GM18520 (cell line): ENCODE data around the gene TNFRSF21.
"Not testable (repeated sequence)": the region's sequence is repeated elsewhere in the genome, so short reads cannot be mapped to it uniquely, and the experiment has no call there.

ENCODE experiments used
- ATAC-seq: cut with Tn5 transposase; IDR thresholded peaks from one replicate; pipeline ENCODE4 v1.9.1; 2021; ENCODE audit not compliant: unreplicated experiment

The TNFRSF21 gene

GRCh38 chr6:47323321-47323720, 13.6 kb upstream of the TNFRSF21 start:
- no peak for ATAC-seq

- no peak for ATAC-seq
These were observed 11.9 kb upstream of the TNFRSF21 start for GRCh38 chr6:47321577-47321976.

GRCh38 chr6:47319867-47320266, 10.2 kb upstream of the TNFRSF21 start:
- no peak for ATAC-seq

- ATAC-seq = no peak
These were observed 9.7 kb upstream of the TNFRSF21 start for GRCh38 chr6:47319382-47319781.

- ATAC-seq = no peak
These were observed 8.7 kb upstream of the TNFRSF21 start for GRCh38 chr6:47318236-47318989.

- ATAC-seq = not testable (repeated sequence)
These were observed 5.5 kb upstream of the TNFRSF21 start for GRCh38 chr6:47315181-47315580.

- ATAC-seq = peak; percentile 2
These were observed 401 bp upstream of the TNFRSF21 start for GRCh38 chr6:47310131-47310480.

- no peak for ATAC-seq
These were observed 984 bp downstream of the TNFRSF21 start for GRCh38 chr6:47308552-47309290.

GRCh38 chr6:47308198-47308517, 1.5 kb downstream of the TNFRSF21 start:
- no peak for ATAC-seq

- ATAC-seq = no peak
These were observed 2.1 kb downstream of the TNFRSF21 start for GRCh38 chr6:47307362-47308197.

- ATAC-seq = no peak
These were observed 2.8 kb downstream of the TNFRSF21 start for GRCh38 chr6:47306887-47307286.

GRCh38 chr6:47303861-47304260, 5.8 kb downstream of the TNFRSF21 start:
- no peak for ATAC-seq

GRCh38 chr6:47303342-47303741, 6.4 kb downstream of the TNFRSF21 start:
- peak; percentile 83 for ATAC-seq

GRCh38 chr6:47302043-47302442, 7.7 kb downstream of the TNFRSF21 start:
- ATAC-seq = peak; percentile 37

- no peak for ATAC-seq
These were observed 8.3 kb downstream of the TNFRSF21 start for GRCh38 chr6:47301441-47301840.

- no peak for ATAC-seq
These were observed 9.3 kb downstream of the TNFRSF21 start for GRCh38 chr6:47300417-47300816.

GRCh38 chr6:47299965-47300364, 9.7 kb downstream of the TNFRSF21 start:
- no peak for ATAC-seq

GRCh38 chr6:47298475-47298874, 11.2 kb downstream of the TNFRSF21 start:
- no peak for ATAC-seq

GRCh38 chr6:47294990-47295389, 14.7 kb downstream of the TNFRSF21 start:
- no peak for ATAC-seq

- ATAC-seq = no peak
These were observed 16.8 kb downstream of the TNFRSF21 start for GRCh38 chr6:47292944-47293343.

GRCh38 chr6:47292027-47292426, 17.7 kb downstream of the TNFRSF21 start:
- no peak for ATAC-seq
